ENCODE results near the gene STK17B.

DNA sequence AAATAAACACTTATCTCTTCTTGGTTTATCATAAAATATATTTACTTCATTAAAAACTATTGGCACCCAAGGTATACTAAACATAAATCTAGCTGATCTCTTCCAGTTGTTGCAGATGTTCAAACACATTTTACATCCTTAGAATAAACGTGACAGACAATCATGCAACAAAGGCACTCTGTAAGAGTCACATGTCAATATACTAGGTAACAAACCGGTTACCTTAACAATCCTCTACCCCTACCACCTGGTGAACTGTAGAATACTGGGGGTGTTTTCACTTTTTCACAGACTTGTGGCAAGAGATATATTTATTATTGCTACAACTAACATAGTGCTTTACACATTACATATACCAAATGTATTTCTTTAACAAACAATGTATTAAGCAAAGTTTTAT, 15.8 kb downstream of the STK17B start:
- TF ChIP-seq, protein P1, sequence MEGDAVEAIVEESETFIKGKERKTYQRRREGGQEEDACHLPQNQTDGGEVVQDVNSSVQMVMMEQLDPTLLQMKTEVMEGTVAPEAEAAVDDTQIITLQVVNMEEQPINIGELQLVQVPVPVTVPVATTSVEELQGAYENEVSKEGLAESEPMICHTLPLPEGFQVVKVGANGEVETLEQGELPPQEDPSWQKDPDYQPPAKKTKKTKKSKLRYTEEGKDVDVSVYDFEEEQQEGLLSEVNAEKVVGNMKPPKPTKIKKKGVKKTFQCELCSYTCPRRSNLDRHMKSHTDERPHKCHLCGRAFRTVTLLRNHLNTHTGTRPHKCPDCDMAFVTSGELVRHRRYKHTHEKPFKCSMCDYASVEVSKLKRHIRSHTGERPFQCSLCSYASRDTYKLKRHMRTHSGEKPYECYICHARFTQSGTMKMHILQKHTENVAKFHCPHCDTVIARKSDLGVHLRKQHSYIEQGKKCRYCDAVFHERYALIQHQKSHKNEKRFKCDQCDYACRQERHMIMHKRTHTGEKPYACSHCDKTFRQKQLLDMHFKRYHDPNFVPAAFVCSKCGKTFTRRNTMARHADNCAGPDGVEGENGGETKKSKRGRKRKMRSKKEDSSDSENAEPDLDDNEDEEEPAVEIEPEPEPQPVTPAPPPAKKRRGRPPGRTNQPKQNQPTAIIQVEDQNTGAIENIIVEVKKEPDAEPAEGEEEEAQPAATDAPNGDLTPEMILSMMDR (conservative IDR thresholded peaks at IDR 0.05 in 1 of 2, IDR thresholded peaks at IDR 0.05 in 1 of 2; ENCODE audit: low read depth in 1 of 2, low read length in 2 of 2) = no peak
- no peak for TF ChIP-seq EZH2 (IDR thresholded peaks at IDR 0.05; ENCODE audit: low read length, missing control alignments)

Data from fibroblast of lung (primary cell).